Hematopoietic multipotent progenitor cell treated with erythropoietin and hydrocortisone succinate and interleukin-3 and kit ligand, for 6 days (in vitro differentiated cells): ENCODE results near the gene RASAL3.

Source experiments
- DNase-seq: peaks from one replicate; pipeline ENCODE4 v3.0.0-alpha.2; 2015

The RASAL3 gene

DNA sequence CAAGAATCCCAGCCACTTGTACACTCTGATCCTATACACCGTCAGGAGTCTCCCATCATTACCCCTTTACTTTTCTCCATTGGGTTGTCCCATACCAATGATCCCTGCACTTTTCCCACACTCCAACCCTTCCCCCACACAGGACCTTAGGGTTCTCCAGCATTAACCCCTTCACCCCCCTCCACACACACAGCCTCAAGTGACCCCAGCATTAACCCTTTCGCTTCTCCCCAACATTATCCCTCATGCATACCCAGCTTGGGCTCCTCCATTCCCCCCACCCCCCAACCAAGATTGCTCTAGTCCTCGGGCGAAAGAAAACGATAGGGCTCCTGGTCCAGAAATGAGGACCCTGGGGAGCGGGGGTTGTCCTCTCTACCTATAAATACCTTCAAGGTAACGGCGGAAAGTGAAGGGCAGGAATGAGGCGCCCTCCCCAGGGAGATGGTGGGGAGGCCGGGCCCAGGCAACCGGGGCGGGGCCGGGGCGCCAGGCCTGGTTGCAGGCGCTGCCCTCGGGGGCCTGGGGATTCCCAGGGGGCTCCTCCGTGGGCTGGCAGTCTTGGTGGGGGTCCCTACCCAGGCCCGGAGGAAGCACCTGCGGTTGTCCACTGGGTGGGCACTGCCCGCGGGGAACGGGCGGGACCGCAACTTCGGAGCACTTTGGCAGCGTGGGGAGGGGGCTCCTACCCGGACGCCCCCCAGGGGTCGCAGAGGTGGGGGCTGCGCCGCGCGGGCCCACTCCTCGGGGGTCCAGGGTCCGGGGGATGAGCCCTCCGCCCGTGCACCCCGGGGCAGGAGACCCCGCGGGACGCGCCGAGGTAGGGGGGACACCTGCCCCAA lies 15.3 kb downstream of the RASAL3 start:
- peak; percentile 23 for DNase-seq

DNA sequence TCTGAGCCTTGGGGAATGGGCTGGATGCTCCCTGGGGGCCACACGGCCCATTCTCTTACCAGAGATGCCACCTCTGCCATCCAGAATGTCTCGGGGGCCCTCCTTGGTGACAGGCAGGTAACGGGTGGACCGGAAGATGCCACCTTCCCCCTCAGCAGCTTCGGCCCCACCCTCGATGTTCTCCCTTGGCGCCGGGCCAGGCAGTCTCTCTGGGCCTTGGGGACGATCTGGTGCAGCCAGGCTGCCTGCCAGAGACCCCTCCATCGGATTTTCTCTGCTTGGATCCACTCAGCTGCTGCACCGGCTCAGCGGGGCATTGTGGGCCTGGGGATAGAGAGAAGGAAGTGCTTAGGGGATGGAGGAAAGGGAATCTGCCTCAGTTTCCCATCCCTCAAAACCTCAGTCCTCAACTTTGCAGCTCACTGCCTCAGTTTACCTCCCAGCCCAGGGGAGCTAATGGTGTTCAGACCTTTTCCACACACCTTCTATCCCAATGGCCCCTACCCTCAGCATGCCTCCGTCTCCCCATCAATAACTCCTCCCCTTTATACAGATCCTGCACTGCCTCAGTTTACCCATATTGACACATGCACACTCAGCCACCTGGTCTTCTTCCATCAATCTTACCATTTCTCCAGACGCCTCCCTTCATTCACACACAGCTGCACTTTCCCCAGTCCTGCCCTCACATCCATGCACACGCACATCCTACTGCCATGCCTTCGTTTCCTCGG lies 16.1 kb downstream of the RASAL3 start:
- peak; percentile 30 for DNase-seq

DNA sequence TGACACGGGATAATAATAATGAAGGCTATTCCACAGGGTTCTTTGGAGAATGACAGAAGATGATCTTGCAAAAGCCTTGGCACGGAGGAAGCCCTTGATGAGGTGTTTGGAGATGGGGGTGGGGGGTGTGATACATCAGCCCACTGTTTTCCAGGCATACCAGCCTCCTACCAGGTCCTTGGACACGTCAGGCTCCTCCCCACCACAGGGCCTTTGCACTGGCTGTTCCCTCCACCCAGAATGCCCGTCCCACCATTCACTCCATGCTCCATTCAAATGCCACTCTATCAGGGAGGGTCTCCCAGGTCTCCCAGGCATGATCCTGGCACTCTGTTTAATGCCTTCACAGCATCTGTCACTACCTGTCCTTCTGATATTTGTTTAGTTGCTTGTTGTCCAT lies 17.3 kb downstream of the RASAL3 start:
- DNase-seq: no peak

DNA sequence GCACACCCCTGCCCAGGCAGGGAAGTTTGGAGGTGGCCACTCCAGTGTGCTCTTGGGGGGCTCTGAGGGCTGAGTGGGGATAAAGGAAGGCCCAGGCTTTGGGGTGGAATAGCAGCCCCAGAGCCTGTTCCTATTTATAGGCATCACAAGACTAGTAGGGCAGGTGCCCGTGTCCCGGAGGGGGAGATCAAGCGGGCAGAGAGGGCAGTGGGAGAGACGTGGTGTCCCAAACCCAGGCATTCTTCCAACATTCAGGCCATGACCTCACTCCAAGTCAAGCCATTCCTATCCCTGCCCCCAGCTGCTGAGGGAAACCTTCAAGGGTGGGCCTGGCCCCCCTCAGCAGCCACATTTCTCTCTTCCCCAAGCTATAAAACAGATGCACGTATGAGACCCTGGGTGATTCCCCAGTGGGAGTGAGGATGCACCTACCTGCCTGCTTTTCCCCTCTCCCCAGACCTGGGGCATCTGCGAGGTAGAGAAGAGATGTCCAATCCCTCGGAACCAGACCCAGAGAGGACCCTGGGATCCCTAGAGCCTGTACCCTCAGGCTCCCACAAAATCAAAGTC lies 18.5 kb downstream of the RASAL3 start:
- DNase-seq: no peak

DNA sequence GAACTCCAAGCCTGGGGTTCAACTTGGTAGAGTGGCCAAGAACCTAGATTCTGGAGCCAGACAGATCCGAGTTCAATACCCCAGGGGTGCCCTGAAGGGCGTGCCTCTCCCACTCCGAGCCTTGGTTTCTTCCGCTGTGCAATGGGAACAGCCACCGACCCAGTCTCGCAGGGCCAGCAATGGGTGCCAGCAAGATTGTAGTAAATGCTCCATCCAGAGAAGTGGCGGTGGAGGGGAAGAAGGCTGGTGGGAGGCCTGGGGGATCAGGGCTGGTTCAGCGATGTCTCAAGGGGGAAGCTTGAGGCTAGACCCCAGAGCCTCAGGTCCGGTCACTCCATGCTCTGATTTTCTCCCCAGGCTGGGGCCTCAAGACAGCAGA lies 19.1 kb downstream of the RASAL3 start:
- DNase-seq: no peak

DNA sequence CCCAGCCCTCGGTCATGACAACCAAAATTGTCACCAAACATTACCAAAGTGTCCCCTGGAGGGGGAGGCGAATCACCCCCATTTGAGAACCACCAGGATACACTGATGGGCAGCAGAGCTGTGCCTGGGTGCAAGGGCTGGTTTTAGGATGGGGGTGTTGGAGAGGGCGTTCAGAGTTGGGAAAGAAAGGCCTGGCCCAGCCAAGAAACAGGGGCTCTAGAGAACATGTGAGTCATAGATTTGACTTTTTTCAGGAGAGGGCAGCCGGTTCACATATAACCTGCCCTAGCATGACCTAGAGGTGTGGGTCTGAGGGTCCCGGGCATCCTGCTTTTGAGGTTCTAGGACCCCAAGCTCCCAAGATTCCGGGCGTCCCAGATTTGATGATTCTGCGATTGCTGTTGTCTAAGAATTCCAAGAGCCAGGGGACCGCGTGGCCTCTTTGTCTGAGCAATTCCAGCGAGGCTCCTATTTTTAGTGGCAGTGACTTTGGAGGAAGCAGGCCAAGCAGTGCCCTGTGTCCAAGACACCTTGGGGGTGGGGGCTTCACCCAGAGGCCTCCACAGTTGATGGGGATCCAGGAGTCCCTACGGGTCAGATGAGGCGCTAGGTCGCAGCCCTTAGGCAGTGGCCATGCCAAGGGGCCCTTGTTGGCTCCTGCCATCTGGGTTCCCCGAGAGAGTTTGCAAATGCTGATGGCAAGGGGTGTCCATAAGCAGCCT lies 19.7 kb downstream of the RASAL3 start:
- DNase-seq: no peak

DNA sequence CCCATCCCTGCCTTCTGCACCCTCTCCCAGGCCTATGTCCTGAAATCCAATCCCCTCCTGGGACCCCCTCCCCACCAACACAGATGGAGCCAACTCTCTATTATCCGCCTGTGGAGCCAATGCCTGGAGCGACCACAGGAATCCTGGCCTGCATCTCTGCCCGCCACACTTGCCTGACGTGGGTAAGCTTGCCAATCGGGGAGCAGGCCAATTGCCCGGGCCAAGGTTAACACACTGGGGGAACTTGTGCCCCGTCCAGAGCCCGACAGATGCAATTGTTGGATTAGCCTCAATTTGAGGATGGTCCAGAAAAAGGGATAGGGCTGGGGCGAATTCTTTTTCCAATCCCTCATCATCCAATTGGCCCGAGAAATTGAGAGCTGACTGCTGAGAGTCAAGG lies 20.5 kb downstream of the RASAL3 start:
- no peak for DNase-seq

DNA sequence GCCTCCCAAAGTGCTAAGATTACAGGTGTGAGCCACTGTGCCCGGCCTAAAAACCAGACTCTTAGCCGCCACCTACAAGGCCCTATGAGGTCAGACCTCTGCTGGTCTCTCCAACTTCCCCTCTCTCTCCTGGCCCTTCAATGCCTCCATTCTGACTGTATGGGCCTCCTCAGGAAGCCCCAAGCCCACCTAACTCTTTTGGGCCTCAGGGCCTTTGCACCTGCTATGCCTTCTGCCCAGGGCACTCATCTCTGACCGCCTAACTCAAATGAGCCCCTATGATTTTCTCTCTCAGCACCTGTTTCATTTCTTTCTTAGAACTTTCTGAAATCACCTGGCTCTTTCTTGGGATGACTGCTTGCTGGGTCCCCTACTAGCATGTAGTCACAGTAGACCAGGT lies 21.0 kb downstream of the RASAL3 start:
- DNase-seq: no peak

DNA sequence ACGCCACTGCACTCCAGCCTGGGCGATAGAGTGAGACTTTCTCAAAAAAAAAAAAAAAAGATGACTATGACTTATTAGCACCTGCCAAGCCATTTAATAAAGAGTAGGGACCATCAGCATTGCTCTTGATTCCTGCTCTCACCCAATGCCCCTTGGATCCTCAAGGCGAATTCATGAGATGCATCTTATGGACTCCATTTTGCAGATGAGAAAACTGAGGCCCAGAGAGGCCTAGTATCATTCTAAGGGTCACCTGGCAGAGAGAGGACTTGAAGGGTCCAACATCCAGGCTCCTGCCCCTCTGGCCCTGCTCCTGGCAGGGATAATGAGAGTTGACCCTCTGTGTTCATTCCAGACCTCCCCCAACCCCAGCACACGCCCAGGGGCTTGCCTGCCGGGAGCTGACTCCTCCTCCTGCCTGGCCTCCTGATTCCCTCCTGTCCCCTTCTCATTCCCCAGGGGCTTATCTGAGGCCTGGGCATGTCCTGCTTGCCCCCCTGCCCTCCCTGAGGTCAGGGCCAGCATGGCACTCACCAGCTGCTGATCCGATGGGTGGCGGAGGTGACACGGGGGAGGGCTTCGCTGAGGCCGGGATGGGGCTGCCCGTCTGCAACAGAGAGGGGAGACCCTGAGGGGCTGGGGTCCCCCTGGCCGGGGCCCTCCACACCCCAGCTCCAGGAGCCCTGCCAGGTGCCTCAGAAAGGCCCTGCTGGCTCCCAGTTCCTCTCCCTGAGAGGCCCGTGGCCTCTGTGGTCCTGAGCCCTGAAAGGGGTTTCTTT lies 22.0 kb downstream of the RASAL3 start:
- DNase-seq: no peak

DNA sequence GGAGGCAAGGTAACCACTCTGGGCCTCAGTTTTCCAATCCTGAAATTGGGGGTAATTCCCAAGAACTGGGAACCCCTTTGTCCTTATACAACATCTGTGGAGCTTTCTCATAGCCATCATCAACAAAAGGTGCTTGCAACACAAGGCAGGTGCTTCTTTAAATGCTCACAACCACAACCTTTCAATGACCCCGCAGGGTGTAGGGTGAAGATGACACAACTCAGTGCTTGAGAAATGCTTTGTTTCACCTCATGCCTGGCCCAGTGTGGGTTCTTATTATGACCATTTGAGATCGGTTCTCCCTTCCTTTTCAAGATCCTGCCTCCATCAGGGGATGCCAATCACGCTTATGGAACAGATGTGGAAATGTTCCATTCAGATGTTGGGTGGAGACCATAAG lies 23.0 kb downstream of the RASAL3 start:
- DNase-seq: no peak

DNA sequence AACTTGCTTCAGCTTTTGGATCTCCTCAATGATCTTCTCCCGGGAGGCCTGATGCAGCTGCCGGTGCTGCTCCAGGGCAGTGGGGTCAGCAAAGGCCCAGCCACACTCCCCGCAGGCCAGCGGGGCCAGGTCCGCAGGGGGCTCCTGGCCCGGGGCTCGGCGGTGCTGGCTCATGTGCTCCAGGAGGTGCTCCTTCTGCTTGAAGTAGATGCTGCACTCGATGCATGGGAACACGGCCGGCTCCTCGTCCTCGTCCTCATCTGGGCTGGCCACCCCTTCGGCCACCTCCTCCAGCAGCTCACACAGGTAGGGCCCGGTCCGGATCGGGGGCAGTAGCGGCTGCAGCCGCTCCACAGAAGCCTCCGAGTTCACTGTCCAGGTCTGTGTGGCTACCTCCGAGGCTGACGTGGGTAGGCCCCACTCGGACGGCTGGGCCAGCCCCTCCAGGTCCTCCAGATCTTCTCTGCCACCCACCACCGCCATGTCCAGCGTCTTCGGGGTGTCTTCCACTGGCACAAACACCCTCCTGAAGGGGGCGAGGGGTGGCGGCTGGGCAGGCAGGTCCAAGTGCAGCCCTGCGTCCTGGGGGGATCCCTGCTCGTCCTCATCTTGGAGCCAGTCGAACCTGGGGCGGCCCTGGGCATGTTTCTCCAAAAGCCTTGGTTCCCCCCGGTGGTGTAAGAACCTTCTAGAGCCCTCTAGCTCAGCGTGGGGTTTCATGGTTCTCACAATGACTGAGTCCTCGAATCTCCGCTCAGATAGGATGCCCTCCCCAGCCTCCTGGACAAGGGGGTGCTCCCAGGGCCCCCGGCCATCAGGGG lies 24.3 kb downstream of the RASAL3 start:
- DNase-seq: no peak

DNA sequence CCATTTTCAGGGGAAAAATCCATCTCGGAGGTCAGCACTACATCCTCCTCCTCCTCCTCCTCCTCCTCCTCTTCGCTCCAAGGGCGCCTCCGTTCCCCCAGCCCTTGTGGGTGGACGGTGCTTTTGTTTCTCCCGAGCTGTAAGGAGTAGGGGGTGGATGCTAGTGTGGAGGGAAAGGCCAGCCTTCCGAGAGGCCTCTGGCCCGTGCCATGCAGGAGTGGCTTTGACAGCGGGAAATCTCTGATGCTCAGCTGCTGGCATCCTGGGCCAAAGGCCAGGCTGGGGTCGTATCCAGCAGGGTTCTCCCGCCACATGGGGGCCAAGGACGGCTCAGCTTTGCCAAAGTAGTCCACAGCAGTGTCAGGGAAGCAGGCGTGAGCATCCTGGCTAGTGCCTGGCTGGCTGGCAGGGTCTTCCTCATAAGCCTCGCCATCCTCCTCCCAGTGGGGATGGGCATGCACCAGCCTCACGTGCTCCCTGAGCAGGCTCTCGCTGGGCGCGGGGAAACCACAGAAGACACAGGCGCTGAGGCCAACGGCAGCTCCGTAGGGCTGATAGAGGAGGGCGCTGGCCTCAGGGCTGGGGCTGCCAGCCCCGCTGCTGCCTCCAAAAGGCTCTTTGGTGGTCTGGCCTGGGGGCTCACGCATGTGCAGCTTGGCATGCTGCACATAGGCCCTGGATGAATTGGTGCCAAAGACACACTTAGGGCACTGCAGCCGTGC lies 25.1 kb downstream of the RASAL3 start:
- peak; percentile 72 for DNase-seq

DNA sequence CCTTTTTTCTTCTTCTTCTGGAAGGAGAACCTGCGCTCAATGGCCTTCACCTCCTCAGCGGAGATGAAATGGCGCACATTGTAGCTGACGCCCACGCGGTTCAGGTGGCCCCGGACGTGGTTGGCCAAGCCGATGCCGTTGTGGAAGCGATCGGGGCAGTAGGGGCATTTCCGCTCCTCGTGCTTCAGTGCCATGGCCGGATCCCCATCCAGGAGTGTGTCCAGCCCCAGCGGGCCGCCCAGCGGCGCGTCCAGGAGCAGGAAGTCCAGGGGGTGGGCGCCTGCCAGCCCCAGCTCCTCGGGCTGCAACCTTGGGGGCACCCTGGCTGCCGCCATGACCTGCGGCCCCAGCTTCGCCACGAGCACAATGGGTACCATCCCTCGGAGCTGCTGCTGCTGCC lies 25.8 kb downstream of the RASAL3 start:
- no peak for DNase-seq

DNA sequence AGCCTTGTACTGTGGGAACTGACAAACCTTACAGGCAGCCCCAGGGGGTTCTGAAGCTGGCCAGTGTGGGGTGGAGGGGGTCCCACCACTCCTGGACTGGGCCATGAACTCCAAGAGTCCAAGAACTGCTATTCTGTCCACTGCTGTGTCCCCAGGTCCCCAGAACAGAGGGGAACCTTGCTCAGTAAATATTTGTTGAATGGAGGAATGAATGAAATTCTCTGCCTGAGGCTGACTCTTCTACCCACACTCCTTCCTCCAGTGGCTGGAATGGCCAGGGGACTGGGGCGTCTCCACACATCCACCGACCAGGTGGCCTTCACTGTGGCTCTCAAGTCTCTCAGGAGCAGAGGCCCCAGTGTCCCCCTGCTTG lies 26.2 kb downstream of the RASAL3 start:
- DNase-seq: no peak

DNA sequence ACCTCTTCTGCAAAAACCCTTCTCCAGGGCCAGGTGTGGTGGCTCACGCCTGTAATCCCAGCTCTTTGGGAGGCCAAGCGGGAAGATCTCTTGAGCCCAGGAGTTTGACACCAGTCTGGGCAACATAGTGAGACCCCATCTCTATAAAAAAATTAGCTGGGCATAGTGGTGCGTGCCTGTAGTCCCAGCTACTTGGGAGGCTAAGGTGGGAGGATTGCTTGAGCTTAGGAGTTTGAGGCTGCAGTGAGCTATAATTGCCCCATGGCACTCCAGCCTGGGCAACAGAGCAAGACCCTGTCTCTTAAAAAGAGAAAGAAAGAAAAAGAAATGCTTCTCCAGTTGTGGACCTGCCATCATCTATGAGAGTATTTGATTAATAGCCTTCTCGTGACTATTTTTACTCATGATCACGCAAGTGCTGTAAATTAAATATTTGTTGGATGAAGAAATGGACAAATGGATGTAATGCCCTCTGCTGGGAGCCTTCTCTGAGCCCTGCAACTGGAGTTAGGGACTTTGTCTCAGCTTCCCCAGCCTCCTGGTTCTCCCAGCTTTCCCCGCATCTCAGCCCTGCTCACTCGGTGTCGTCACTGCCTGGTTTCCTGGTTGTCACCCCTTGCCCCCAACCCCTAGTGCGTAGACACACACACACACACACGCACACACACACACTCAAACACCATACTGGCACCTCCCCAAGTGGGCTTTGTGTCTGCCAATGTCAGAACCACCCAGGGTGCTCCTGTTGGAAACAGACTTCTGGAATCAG lies 26.8 kb downstream of the RASAL3 start:
- no peak for DNase-seq

DNA sequence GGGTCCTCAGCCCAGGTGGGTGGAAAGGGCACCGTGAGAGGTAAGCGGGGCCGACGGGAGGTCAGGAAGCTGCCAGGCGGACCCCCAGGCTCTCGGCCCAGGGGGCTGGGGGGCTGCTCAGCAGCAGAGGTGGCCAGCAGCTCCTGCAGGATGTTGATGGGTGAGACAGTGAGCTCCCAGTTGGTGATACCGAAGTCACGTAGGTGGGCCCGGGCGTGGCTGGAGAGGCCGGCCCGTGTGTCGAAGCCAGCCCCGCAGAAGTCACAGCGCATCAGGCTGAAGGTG lies 27.6 kb downstream of the RASAL3 start:
- DNase-seq: no peak

DNA sequence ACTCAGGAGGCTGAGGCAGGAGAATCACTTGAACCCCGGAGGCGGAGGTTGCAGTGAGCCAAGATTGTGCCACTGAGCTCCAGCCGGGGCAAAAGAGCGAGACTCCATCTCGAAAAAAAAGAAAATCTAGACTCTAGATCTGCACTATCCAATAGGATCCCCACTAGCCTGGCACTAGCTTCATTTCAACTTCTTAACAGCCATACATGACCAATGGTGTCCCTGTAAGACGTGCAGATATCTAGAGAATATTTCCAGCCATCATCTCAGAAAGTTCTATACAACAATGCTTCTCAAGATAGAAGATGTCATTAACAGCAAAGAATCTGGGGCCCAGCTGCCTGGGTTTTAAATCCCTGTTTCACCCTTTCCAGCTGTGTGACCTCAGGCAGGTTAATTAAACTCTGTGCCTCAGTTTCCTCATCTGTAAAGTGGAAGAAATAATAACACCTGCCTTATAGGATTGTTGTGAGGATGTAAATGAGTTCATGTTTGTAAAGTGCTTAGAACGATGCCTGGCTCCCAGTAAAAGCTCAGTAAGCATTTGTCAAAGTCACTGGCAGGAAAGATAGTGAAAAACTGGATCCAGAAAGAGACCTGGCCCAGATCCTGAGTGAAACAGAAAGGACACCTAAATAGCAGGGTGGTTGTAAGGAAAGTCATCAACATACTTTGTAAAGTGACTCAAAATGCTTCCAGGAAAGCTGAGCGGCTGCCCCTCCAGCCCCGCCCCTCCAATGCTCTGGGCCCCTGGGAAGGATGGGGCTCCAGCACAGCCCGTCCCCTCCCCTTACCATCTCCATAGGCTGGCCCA lies 28.1 kb downstream of the RASAL3 start:
- no peak for DNase-seq

DNA sequence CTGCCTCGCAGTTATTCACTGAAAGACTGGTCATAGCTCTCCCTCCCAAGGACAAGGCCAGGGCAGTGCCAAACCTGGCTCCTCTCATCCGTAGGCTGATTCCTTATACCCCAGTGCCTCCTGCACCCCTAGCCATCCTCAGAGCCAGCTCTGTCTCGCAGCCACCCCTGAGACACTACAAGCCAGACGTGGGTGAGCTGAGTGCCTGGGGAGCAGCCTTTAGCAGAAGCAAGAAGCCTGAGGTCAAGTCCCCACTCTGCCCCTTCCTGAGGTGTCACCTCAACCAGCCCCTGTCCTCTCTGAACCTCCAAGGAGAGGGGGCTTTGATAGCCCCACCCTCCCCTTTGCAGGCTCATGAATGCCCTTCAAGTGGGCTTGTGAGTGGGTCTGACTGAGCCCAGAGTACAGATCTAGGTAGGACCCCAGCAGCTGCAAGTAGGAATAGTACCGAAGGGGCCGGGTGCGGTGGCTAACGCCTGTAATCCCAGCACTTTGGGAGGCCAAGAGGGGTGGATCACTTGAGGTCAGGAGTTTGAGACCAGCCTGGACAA lies 30.8 kb downstream of the RASAL3 start:
- DNase-seq: no peak
